ENCODE data around the gene CELA3A.

- TF ChIP-seq EZH2 (IDR thresholded peaks at IDR 0.05; ENCODE audit: borderline replicate concordance, control insufficient read depth, low read depth, low read length) (no peak), CHD2 (IDR thresholded peaks at IDR 0.05; ENCODE audit: borderline replicate concordance, low read depth, low read length) (no peak)
Observed at GRCh38 chr1:22056936-22057335, 55.5 kb downstream of the CELA3A start.

All from GM12878 (cell line).